ENCODE results near the gene KLK8.
"Not testable (repeated sequence)": the region's sequence is repeated elsewhere in the genome, so short reads cannot be mapped to it uniquely, and the experiment has no call there.

The KLK8 gene

GRCh38 chr19:50983625-50984292 lies 17.6 kb downstream of the KLK8 start, which contains the start of gene KLK7:
Gene KLK7, minus strand, starts transcription at chr19:50983917. Its CDS starts 1,518 bp downstream, at chr19:50982399.
- no peak for DNase-seq (ENCODE audit: low spot score)

GRCh38 chr19:50982186-50982585 lies 19.2 kb downstream of the KLK8 start:
- DNase-seq (ENCODE audit: low spot score) = no peak

GRCh38 chr19:50981587-50982146 lies 19.7 kb downstream of the KLK8 start:
- no peak for DNase-seq (ENCODE audit: low spot score)

GRCh38 chr19:50980208-50980607 lies 21.2 kb downstream of the KLK8 start:
- no peak for DNase-seq (ENCODE audit: low spot score)

GRCh38 chr19:50979758-50980157 lies 21.6 kb downstream of the KLK8 start:
- DNase-seq (ENCODE audit: low spot score) = no peak

GRCh38 chr19:50978772-50979390 lies 22.5 kb downstream of the KLK8 start:
- no peak for DNase-seq (ENCODE audit: low spot score)

- DNase-seq (ENCODE audit: low spot score) = no peak
Measured at GRCh38 chr19:50977626-50978025, 23.8 kb downstream of the KLK8 start.

- no peak for DNase-seq (ENCODE audit: low spot score)
Measured at GRCh38 chr19:50975766-50976165, 25.6 kb downstream of the KLK8 start.

GRCh38 chr19:50974702-50975556 lies 26.5 kb downstream of the KLK8 start:
- DNase-seq (ENCODE audit: low spot score) = no peak

- no peak for DNase-seq (ENCODE audit: low spot score)
Measured at GRCh38 chr19:50972795-50973376, 28.5 kb downstream of the KLK8 start.

- not testable (repeated sequence) for DNase-seq (ENCODE audit: low spot score)
Measured at GRCh38 chr19:50969810-50970209, 31.6 kb downstream of the KLK8 start.

GRCh38 chr19:50969413-50969760 lies 32.0 kb downstream of the KLK8 start, which contains the start of gene KLK6:
Gene KLK6, minus strand, starts transcription at chr19:50969591. Its CDS starts 1,487 bp downstream, at chr19:50968104.
- no peak for DNase-seq (ENCODE audit: low spot score)

GRCh38 chr19:50968716-50969412 lies 32.5 kb downstream of the KLK8 start:
- no peak for DNase-seq (ENCODE audit: low spot score)

GRCh38 chr19:50967929-50968715 lies 33.3 kb downstream of the KLK8 start:
- no peak for DNase-seq (ENCODE audit: low spot score)

- DNase-seq (ENCODE audit: low spot score) = no peak
Measured at GRCh38 chr19:50964266-50964665, 37.1 kb downstream of the KLK8 start.

GRCh38 chr19:50963381-50963780 lies 38.0 kb downstream of the KLK8 start:
- no peak for DNase-seq (ENCODE audit: low spot score)

GRCh38 chr19:50962245-50962644 lies 39.2 kb downstream of the KLK8 start:
- DNase-seq (ENCODE audit: low spot score) = no peak

- no peak for DNase-seq (ENCODE audit: low spot score)
Measured at GRCh38 chr19:50959731-50960500, 41.5 kb downstream of the KLK8 start.

GRCh38 chr19:50957587-50957986 lies 43.8 kb downstream of the KLK8 start:
- DNase-seq (ENCODE audit: low spot score) = no peak

- DNase-seq (ENCODE audit: low spot score) = no peak
Measured at GRCh38 chr19:50952910-50953309, 48.5 kb downstream of the KLK8 start, which contains the start of gene KLK5. Gene KLK5, minus strand, starts transcription at chr19:50953038. Its CDS starts 381 bp downstream, at chr19:50952657.

Measured in left forelimb (tissue), 1 donor.